Right forelimb (tissue), 1 donor: Measurements from ENCODE around the gene NPAS2.

ENCODE experiments used
- DNase-seq: peaks from one replicate; pipeline ENCODE4 v3.0.0-alpha.2; 2018

NPAS2 gene

DNA sequence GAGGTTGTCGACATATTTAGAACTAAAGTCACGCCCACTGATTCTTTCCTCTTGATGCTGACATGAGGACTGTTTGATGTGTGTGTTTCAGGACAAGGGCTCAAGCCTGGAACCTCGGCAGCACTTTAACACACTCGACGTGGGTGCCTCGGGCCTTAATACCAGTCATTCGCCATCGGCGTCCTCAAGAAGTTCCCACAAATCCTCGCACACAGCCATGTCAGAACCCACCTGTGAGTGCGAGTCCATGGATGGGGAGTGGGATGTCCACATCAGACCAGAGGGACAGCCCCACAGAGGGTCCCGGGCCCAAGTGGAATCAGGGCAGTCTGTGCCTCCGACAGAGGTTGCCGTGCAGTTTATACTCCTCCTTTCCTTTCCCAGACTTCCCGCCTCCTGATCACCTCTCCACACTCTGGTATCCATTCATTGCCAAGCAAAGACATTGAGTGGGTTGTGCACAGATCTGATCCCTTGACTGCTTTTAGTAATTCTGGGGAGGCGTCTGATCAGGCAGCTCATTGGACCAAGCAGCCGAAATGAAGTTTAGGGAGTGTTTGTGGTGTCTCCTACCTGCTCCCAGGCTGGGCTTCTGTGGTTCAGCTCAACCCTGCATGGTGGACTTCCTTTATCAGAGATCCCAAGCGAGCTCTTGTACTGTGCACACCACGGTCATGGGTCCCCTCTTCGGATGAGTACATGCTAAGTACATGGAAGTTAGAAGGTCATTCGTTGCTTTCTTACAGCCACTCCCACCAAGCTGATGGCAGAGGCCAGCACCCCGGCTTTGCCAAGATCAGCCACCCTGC is 155.0 kb downstream of the NPAS2 start:
- no peak for DNase-seq

- no peak for DNase-seq
Measured at GRCh38 chr2:100975521-100975785, 155.5 kb downstream of the NPAS2 start.

DNA sequence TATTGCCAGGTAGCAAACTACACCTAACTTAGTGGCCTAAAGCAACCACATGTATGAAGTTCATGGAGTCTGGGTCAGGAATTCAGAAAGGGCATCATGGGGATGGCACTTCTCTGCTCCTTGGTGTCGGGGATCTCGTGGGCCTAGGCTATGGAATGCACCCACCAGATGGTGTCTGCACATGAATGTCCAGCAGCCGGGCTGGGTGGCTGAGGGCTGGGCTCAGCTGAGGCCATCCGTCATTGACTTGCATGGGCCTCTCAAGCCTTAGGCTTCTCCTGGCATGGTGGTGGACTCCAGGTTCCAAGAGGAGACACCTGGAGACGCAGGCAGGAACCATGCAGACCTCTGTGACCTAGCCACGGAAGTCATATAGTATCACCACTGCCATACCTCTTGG is 156.1 kb downstream of the NPAS2 start:
- DNase-seq: no peak

GRCh38 chr2:100976645-100977391 is 156.9 kb downstream of the NPAS2 start:
- no peak for DNase-seq

DNA sequence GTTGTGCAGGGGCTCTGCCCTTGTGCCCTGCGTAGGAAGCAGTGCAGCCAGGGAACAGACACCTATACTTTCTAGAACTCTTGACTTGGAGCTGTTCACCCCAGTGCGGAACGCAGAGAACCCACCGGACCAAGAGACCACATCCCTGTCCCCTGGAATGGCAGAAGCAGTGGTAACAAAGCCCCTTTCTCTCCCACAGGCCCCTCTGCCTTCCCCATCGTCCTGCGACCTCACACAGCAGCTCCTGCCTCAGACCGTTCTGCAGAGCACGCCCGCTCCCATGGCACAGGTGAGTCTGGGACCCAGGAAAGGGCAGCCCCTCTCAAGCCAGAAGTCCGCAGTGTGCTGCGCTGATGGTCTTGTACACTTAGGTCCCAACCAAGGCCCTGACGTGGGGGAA is 157.6 kb downstream of the NPAS2 start:
- DNase-seq: no peak

- DNase-seq: peak; percentile 73
Measured at GRCh38 chr2:100978582-100979191, 158.7 kb downstream of the NPAS2 start.

- DNase-seq: no peak
Measured at GRCh38 chr2:100980046-100980445, 160.1 kb downstream of the NPAS2 start.

- DNase-seq: no peak
Measured at GRCh38 chr2:100981011-100981410, 161.1 kb downstream of the NPAS2 start.

DNA sequence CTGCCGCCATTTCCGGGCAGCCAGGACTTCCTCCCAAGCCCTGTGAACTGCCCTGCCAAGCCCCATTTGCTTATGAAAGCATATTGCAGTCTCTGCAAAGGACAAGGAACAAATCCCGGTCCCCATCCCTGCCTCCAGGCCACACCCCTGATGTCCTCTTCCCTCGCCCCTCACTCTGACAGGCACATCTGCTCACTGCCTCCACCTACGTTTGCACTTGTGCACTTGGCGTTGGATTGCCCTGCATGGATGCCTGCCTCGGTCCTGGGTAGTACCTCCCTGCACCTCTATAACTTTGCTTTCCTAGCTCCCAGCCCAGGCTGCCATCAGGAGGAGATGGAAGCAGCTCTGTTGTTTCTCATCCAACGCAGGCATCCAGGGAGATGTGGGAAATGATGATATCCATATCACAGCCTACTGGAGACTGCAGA is 162.5 kb downstream of the NPAS2 start:
- no peak for DNase-seq

DNA sequence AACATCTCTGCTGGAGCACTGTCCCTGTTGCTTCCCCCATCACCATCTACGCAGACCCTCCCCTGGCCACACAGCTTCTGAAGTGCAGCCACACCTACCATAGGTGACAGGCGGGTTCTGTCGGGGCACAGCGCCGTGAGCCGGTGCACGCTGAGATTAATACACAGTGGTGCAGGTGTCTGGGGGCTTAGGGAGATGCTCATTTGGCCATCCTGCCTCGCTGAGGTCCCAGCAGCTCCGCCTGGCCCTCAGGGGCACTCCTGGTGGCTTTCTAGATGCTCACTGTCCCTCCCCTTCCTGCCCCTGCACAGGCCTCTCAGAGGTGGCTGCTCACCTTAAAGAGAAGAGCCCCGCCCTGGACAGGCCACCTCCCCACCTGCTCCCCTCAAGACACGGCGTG is 163.3 kb downstream of the NPAS2 start:
- no peak for DNase-seq

DNA sequence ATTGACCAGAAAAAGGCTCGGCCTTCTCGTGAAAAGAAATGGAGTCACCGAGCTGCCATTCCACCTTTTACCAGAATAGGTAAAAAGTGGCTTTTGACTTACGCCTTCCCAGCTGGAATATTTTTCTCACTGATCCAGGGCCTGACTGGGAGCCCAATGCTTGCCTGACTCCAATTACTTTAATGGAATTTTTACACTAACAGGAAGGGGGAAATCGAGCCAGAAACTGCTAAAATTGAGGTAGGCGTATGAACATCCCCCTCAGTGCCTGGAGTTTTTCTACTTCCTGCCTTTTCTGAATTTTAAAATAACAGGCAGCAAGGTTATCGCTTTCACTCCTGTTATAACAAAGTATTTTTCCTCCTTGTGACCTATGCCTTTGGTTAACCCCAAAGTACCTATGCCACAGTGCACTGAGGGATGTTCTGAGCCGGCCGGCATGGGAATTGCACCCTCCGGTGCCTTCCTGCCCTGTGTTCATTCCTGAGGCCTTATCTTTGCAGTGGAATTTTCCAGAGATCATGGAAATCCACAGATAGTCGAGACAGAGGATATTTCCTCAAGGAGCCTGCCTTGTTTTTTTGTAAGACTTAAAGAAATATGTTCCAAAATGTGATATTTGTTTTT is 163.9 kb downstream of the NPAS2 start:
- no peak for DNase-seq

DNA sequence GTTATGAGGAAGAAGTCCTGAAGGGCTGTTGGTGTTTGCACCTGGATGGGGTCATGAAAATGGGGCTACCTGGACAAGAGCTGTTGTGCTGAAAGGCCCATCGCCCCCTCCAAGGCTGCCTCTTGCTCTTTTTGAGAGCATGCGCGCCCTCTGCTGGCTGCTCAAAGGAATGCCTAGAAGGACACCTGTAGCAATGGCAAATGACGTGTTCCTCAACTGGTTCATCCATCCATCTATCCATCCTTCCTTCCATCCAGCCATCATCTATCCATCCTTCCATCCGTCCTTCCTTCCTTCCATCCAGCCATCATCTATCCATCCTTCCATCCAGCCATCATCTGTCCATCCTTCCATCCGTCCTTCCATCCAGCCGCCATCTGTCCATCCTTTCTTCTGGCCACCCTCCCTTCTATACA is 165.0 kb downstream of the NPAS2 start:
- DNase-seq: peak; percentile 81

- no peak for DNase-seq
Measured at GRCh38 chr2:100986157-100986556, 166.2 kb downstream of the NPAS2 start.

DNA sequence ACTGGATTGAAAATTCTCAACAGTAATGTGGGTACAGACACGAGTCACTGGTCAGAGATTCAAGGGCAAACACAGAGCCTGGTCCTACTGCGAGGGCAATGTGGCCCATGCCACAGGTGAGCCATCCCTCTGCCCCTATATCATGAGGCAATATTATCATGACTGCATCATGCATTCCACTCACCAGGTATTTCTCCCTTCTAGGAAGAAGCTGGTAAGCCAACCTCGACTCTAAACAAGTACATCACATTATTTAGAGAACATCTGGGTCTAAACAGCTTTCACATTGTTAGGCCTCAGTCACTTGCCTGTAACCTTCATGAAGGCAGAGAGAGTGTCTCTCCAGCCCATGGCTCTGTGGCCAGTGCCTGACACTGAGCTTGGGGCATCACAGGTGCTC is 167.6 kb downstream of the NPAS2 start:
- no peak for DNase-seq

- no peak for DNase-seq
Measured at GRCh38 chr2:100987974-100988373, 168.0 kb downstream of the NPAS2 start.

DNA sequence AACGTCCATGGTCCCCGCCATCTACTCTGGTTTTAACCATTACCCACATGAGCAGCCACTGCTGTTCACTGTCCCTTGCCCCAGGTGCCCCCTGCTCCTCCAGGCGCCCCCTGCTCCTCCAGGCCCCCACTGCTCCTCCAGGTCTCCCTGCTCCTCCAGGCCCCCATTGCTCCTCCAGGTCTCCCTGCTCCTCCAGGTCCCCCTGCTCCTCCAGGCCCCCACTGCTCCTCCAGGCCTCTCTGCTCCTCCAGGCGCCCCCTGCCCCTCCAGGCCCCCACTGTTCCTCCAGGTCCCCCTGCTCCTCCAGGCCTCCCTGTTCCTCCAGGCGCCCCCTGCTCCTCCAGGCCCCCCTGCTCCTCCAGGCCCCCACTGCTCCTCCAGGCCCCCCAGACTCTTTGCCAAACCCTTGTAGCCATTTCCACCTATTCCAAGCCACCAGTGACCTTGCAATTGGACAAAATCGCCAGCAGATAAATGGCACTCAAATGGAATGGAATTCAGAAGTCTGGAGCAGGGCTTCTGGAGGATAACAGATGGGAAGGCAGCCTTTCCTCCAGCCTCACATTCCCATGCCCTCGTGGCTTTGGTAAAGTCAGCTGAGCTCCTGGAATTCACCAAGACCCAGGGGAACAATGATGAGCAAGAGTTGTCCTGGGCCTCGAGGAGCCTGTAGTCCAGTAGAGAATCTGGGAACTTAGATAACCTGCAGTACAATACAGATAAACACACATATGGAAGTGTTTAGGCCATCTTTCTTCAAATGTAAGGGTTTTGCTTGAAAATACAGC is 168.9 kb downstream of the NPAS2 start:
- DNase-seq: no peak

DNA sequence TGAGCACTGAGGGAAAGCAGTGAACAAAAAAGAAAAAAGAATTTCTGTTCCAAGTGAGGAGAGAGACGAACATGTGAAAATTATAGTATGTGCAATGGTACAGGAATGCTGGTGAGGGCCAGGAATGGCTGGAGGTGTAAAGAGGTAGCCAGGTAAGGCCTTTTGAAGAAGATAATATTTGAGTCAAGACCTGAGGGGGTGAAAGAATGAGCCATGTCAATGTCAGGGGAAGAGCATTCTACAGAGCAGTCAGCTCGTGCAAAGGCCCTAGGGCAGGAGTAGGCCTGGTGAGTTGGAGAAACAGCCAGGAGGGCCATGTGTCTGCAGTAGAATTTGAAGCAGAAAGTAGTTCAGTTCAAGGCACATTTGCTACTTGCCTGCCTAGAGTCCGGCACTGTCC is 169.7 kb downstream of the NPAS2 start:
- DNase-seq: no peak

DNA sequence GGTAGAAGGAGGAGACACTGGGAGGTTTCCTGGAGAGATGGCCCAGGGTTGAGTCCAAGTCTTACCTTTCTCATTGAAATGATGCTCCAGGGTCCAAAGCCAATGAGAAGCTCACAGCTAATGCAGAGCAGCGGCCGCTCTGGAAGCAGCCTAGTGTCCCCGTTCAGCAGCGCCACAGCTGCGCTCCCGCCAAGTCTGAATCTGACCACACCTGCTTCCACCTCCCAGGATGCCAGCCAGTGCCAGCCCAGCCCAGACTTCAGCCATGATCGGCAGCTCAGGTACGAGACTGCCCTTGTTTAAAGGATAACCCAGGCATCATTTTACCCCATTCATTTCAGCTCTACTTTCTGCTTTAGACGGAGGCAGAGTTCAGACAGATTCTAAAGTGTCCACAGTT is 170.2 kb downstream of the NPAS2 start:
- no peak for DNase-seq

GRCh38 chr2:100990650-100991403 is 170.9 kb downstream of the NPAS2 start:
- no peak for DNase-seq

DNA sequence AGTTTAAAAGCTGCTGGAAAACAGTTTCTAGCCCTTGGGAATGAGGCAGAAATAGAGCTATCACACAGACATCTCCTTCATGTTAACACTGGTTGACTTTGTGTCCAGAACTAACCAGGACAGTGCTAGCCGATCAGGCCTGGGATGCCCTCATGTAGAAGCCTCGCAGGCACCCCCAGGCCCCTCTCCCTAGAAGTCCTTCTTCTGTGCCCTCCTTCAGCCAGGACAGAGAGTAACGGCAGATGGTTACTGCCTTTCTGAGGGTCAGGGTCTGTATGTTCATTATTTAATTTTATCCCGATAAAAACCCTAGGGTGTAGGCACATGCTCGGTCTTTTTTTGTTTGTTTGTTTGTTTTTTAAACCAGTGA is 171.4 kb downstream of the NPAS2 start:
- DNase-seq: no peak

DNA sequence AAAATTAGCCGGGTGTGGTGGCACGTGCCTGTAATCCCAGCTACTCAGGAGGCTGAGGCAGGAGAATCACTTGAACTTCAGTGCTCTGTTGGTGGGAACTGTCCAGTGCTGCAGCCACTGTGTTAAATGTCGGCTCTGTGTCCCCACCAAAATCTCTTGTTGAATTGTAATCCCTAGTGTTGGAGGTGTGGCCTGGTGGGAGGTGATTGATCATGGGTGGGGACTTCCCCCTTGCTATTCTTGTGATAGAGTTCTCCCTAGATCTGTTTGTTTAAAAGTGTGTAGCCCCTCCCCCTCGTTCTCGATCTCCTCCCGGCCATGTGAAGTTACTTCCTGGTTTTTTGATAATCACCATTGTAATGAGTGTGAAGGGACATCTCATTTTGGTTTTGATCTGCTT is 172.3 kb downstream of the NPAS2 start:
- no peak for DNase-seq

GRCh38 chr2:100993294-100993693 is 173.4 kb downstream of the NPAS2 start:
- DNase-seq: no peak
